HL-60 (cell line): ENCODE results near the gene POU2F2.

Experiments used
- DNase-seq, 2 experiments: peaks; one replicate each; pipeline ENCODE4 v3.0.0-alpha.2; 2010 to 2020; ENCODE audit warnings: low read depth in 1 of 2, low spot score in 1 of 2
- H3K27ac ChIP-seq: fragments of 250-450 bp; sonication (Bioruptor Pico); replicated peaks from 2 replicates; pipeline ENCODE4 v1.5.1; 2020; ENCODE audit warnings: mild to moderate bottlenecking, moderate library complexity
- H3K27me3 ChIP-seq: fragments of 250-450 bp; sonication (Bioruptor Pico); 2 replicates; pipeline ENCODE4 v1.5.1; 2021; ENCODE audit warnings: mild to moderate bottlenecking, moderate library complexity; ENCODE audit not compliant: insufficient read depth, poor library complexity, severe bottlenecking
- H3K4me3 ChIP-seq: replicated peaks from 2 replicates; pipeline ENCODE4 v1.5.1; 2011; ENCODE audit warnings: mild to moderate bottlenecking, control low read depth, low read length; ENCODE audit not compliant: insufficient read depth
- CTCF ChIP-seq: IDR thresholded peaks from one replicate; pipeline ENCODE4 v1.5.1; 2011; ENCODE audit warnings: low read length, control low read depth, inconsistent platforms; ENCODE audit not compliant: insufficient read depth
- GABPA ChIP-seq: IDR thresholded peaks from 2 replicates; pipeline ENCODE4 v1.6.1; 2012; ENCODE audit warnings: low read depth
- POLR2AphosphoS5 ChIP-seq: IDR thresholded peaks from 2 replicates; pipeline ENCODE4 v1.6.1; 2012; ENCODE audit warnings: low read depth
- SPI1 ChIP-seq: IDR thresholded peaks from 2 replicates; pipeline ENCODE4 v1.6.1; 2012; ENCODE audit warnings: low read depth, mild to moderate bottlenecking, borderline replicate concordance
- TF ChIP-seq, protein P1 (sequence below): IDR thresholded peaks from 2 replicates; pipeline ENCODE4 v1.6.1; 2012; ENCODE audit warnings: low read depth; ENCODE audit not compliant: insufficient replicate concordance

POU2F2 gene

DNA sequence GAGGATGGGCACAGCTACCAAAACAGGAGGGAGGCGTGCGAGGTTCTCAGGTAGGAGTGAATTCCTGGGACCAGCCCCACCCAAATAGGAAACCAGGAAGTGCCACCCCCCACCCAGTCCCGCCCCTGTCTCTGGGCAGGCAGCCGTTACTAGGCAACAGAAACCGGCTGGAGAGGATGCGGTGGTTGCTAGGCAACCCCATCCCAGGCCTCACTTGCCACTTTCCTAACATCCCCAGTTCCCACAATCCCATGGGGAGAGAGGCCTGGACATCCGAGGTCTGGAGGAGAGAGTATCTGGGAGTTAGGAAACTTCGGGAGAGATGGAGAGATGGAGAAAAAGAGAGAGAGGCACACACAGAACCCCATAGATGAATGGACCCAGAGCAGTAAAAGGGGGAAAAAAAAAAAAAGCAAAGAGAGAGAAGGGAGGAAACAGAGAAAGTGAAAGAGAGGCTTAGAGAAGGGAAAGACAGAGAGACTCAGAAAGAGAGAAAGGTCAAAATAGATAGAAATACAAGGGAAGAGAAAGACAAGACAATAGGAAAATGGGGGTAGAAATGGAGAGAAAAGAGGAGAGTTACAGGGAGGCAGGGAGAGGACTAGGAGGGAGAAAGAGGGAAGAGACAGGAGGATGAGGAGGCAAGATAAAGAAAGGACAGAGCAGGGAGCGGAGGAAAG, 66.0 kb downstream of the POU2F2 start:
- DNase-seq = peak in 1 of 2 experiments; percentile 8
- TF ChIP-seq POLR2AphosphoS5 (no peak), CTCF (no peak), SPI1 (no peak), GABPA (no peak)
- TF ChIP-seq, protein P1, sequence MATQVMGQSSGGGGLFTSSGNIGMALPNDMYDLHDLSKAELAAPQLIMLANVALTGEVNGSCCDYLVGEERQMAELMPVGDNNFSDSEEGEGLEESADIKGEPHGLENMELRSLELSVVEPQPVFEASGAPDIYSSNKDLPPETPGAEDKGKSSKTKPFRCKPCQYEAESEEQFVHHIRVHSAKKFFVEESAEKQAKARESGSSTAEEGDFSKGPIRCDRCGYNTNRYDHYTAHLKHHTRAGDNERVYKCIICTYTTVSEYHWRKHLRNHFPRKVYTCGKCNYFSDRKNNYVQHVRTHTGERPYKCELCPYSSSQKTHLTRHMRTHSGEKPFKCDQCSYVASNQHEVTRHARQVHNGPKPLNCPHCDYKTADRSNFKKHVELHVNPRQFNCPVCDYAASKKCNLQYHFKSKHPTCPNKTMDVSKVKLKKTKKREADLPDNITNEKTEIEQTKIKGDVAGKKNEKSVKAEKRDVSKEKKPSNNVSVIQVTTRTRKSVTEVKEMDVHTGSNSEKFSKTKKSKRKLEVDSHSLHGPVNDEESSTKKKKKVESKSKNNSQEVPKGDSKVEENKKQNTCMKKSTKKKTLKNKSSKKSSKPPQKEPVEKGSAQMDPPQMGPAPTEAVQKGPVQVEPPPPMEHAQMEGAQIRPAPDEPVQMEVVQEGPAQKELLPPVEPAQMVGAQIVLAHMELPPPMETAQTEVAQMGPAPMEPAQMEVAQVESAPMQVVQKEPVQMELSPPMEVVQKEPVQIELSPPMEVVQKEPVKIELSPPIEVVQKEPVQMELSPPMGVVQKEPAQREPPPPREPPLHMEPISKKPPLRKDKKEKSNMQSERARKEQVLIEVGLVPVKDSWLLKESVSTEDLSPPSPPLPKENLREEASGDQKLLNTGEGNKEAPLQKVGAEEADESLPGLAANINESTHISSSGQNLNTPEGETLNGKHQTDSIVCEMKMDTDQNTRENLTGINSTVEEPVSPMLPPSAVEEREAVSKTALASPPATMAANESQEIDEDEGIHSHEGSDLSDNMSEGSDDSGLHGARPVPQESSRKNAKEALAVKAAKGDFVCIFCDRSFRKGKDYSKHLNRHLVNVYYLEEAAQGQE = no peak
- Histone ChIP-seq H3K27ac (no peak overlapping the region), H3K27me3 (peaks cover 12% of the 10 kb centered on the region), H3K4me3 (no peak overlapping the region)

GRCh38 chr19:42065511-42065910, 66.7 kb downstream of the POU2F2 start:
- Histone ChIP-seq H3K4me3 (no peak overlapping the region), H3K27me3 (peaks cover 12% of the 10 kb centered on the region), H3K27ac (no peak overlapping the region)
- DNase-seq = no peak
- TF ChIP-seq CTCF = no peak
- no peak for TF ChIP-seq SPI1
- TF ChIP-seq, protein P1 = no peak
- no peak for TF ChIP-seq GABPA
- TF ChIP-seq POLR2AphosphoS5 = no peak

GRCh38 chr19:42065051-42065450, 67.2 kb downstream of the POU2F2 start:
- DNase-seq = no peak
- Histone ChIP-seq H3K27me3 (peaks cover 10% of the 10 kb centered on the region), H3K27ac (no peak overlapping the region), H3K4me3 (no peak overlapping the region)
- no peak for TF ChIP-seq CTCF
- no peak for TF ChIP-seq GABPA
- TF ChIP-seq POLR2AphosphoS5 = no peak
- TF ChIP-seq, protein P1 = no peak
- no peak for TF ChIP-seq SPI1
